Measurements from ENCODE around the gene UBE2D1. TPM values are rescaled to one million over a fixed set of nuclear protein-coding genes. Genes with fewer than 3 reads are reported as not detected.

The UBE2D1 gene
- total RNA-seq, 1 donor from 2014 or later = 33.3 TPM

- no peak overlapping the region for H3K27ac Mint-ChIP-seq
- peaks cover 2% of the 10 kb centered on the region for H3K36me3 Mint-ChIP-seq (ENCODE audit: insufficient read depth)
- peaks cover 1% of the 10 kb centered on the region for H3K4me1 Mint-ChIP-seq (ENCODE audit: low read depth)
- no peaks in the 10 kb centered on the region for H3K9me3 Mint-ChIP-seq (ENCODE audit: low read depth)
- no peak overlapping the region for H3K4me3 Mint-ChIP-seq (ENCODE audit: low read depth)
- DNase-seq (ENCODE audit: low spot score, unreplicated experiment) = no peak
- H3K27me3 Mint-ChIP-seq = no peaks in the 10 kb centered on the region
- no peak for TF ChIP-seq CTCF (IDR thresholded peaks at IDR 0.05; ENCODE audit: unreplicated experiment)
These were observed 26.5 kb downstream of the UBE2D1 start for GRCh38 chr10:58361353-58361752.

- Mint-ChIP-seq H3K4me3 (ENCODE audit: low read depth) (no peak overlapping the region), H3K9me3 (ENCODE audit: low read depth) (no peaks in the 10 kb centered on the region), H3K27me3 (no peaks in the 10 kb centered on the region), H3K27ac (no peak overlapping the region), H3K36me3 (ENCODE audit: insufficient read depth) (peaks cover 2% of the 10 kb centered on the region), H3K4me1 (ENCODE audit: low read depth) (peaks cover 1% of the 10 kb centered on the region)
- DNase-seq (ENCODE audit: low spot score, unreplicated experiment) = no peak
- no peak for TF ChIP-seq CTCF (IDR thresholded peaks at IDR 0.05; ENCODE audit: unreplicated experiment)
These were observed 27.4 kb downstream of the UBE2D1 start for GRCh38 chr10:58362027-58362789.

- no peak for TF ChIP-seq CTCF (IDR thresholded peaks at IDR 0.05; ENCODE audit: unreplicated experiment)
- peaks cover 2% of the 10 kb centered on the region for H3K36me3 Mint-ChIP-seq (ENCODE audit: insufficient read depth)
- no peaks in the 10 kb centered on the region for H3K9me3 Mint-ChIP-seq (ENCODE audit: low read depth)
- H3K27ac Mint-ChIP-seq = no peak overlapping the region
- DNase-seq (ENCODE audit: low spot score, unreplicated experiment) = no peak
- H3K4me1 Mint-ChIP-seq (ENCODE audit: low read depth) = peaks cover 5% of the 10 kb centered on the region
- H3K4me3 Mint-ChIP-seq (ENCODE audit: low read depth) = no peak overlapping the region
- H3K27me3 Mint-ChIP-seq = no peaks in the 10 kb centered on the region
These were observed 32.3 kb downstream of the UBE2D1 start for GRCh38 chr10:58367069-58367468.

GRCh38 chr10:58371473-58371872 is 36.7 kb downstream of the UBE2D1 start:
- Mint-ChIP-seq H3K4me3 (ENCODE audit: low read depth) (no peak overlapping the region), H3K4me1 (ENCODE audit: low read depth) (peaks cover 7% of the 10 kb centered on the region), H3K9me3 (ENCODE audit: low read depth) (no peaks in the 10 kb centered on the region), H3K36me3 (ENCODE audit: insufficient read depth) (peaks cover 3% of the 10 kb centered on the region), H3K27ac (no peak overlapping the region), H3K27me3 (no peaks in the 10 kb centered on the region)
- DNase-seq (ENCODE audit: low spot score, unreplicated experiment) = no peak
- TF ChIP-seq CTCF (IDR thresholded peaks at IDR 0.05; ENCODE audit: unreplicated experiment) = no peak

DNA sequence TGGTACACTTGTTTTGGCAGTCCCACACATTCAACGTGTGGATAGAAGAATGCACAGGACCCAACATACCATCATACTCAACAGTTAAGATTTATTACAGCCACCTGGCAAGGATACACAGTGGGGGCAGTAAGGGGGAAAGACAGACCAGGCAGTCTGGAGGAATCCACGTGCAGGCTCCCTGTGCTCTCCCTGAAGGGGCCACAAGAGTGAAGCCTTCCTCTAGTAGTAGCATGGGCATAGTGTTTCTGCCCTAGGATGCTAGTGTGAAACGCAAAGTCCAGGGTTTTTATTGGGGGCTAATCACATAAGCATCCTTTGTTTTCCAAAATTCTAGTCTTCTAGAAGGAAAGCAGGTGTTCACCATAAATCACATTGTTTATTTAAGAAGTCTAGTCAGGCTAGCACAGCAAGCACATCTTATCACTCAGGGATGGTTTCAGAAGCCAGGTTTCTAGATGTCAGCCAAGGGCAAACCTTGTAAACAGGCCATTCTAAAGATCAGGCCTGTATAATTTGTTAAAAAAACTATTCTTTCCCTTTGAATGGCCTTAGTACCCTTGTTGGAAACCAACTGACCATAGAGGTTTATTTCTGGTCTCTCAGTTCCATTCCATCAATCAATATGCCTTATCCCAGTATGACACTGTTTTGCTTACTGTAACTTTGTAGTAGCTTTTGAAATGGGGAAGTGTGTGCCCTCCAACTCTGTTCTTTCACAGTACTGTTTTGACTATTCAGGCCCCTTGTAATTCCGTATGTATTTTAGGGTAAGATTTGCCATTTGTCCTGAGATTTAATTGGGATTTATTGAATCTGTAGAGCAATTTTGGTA is 38.0 kb downstream of the UBE2D1 start:
- peaks cover 7% of the 10 kb centered on the region for H3K4me1 Mint-ChIP-seq (ENCODE audit: low read depth)
- DNase-seq (ENCODE audit: low spot score, unreplicated experiment) = no peak
- H3K27ac Mint-ChIP-seq = no peak overlapping the region
- no peak for TF ChIP-seq CTCF (IDR thresholded peaks at IDR 0.05; ENCODE audit: unreplicated experiment)
- H3K9me3 Mint-ChIP-seq (ENCODE audit: low read depth) = no peaks in the 10 kb centered on the region
- peaks cover 3% of the 10 kb centered on the region for H3K36me3 Mint-ChIP-seq (ENCODE audit: insufficient read depth)
- no peak overlapping the region for H3K4me3 Mint-ChIP-seq (ENCODE audit: low read depth)
- H3K27me3 Mint-ChIP-seq = no peaks in the 10 kb centered on the region
